ENCODE measurements around the gene DDX3X.

DNA sequence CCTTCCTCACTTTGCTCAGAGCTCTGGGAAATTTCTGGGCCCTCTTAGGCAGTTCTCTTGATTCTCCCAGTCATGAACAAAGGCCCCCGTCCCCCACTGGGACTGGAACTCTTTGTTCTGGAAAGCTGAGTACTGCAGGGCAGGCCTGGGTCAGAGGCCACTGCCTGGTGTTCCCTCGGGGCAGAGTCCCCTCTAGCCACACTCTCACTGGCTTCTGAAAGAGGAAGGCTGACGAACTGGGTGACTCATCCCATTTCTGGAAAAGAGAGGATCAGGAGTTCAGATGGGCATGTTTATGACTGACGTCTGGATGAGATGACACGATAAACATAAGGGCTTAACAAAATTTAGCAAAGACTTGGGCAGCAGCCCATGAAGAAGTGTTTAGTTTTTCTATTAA is 47.7 kb downstream of the DDX3X start:
- no peak for TF ChIP-seq SIN3A (IDR thresholded peaks at IDR 0.05; ENCODE audit: borderline replicate concordance, insufficient read depth, low read length)
- TF ChIP-seq, protein P1, sequence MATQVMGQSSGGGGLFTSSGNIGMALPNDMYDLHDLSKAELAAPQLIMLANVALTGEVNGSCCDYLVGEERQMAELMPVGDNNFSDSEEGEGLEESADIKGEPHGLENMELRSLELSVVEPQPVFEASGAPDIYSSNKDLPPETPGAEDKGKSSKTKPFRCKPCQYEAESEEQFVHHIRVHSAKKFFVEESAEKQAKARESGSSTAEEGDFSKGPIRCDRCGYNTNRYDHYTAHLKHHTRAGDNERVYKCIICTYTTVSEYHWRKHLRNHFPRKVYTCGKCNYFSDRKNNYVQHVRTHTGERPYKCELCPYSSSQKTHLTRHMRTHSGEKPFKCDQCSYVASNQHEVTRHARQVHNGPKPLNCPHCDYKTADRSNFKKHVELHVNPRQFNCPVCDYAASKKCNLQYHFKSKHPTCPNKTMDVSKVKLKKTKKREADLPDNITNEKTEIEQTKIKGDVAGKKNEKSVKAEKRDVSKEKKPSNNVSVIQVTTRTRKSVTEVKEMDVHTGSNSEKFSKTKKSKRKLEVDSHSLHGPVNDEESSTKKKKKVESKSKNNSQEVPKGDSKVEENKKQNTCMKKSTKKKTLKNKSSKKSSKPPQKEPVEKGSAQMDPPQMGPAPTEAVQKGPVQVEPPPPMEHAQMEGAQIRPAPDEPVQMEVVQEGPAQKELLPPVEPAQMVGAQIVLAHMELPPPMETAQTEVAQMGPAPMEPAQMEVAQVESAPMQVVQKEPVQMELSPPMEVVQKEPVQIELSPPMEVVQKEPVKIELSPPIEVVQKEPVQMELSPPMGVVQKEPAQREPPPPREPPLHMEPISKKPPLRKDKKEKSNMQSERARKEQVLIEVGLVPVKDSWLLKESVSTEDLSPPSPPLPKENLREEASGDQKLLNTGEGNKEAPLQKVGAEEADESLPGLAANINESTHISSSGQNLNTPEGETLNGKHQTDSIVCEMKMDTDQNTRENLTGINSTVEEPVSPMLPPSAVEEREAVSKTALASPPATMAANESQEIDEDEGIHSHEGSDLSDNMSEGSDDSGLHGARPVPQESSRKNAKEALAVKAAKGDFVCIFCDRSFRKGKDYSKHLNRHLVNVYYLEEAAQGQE (IDR thresholded peaks at IDR 0.05; ENCODE audit: insufficient read depth in 1 of 2, low read depth in 2 of 2, low read length in 2 of 2): no peak
- TF ChIP-seq POLR2AphosphoS5 (IDR thresholded peaks at IDR 0.05; ENCODE audit: low read depth, low read length): no peak
- TF ChIP-seq FOXP2 (optimal IDR thresholded peaks at IDR 0.05; ENCODE audit: borderline replicate concordance, extremely low read depth, extremely low read length, insufficient read depth): peak; percentile 59

Measured in PFSK-1 (cell line).